GM12865 (cell line): ENCODE measurements around the gene PRPSAP1.

Experiments
- DNase-seq: peaks from one replicate; pipeline ENCODE4 v3.0.0; 2010; ENCODE audit warnings: low read depth
- H3K4me3 ChIP-seq: 2 replicates; pipeline ENCODE4 v1.5.1; 2011; ENCODE audit warnings: mild to moderate bottlenecking, low read depth, low read length, control low read depth
- CTCF ChIP-seq: IDR thresholded peaks from 2 replicates; pipeline ENCODE4 v1.5.1; 2011; ENCODE audit warnings: low read length, control low read depth, low read depth, inconsistent platforms; ENCODE audit not compliant: insufficient read depth; ENCODE audit errors: missing control alignments

PRPSAP1 gene

GRCh38 chr17:76333673-76334505 lies 19.8 kb downstream of the PRPSAP1 start:
- no peak for DNase-seq
- TF ChIP-seq CTCF, result no peak
- no peak overlapping the region for H3K4me3 ChIP-seq

- DNase-seq, result no peak
- no peak for TF ChIP-seq CTCF
- no peak overlapping the region for H3K4me3 ChIP-seq
Observed at GRCh38 chr17:76331083-76331482, 22.6 kb downstream of the PRPSAP1 start.

GRCh38 chr17:76329664-76330063 lies 24.1 kb downstream of the PRPSAP1 start:
- no peak for TF ChIP-seq CTCF
- no peak overlapping the region for H3K4me3 ChIP-seq

GRCh38 chr17:76327696-76328095 lies 26.0 kb downstream of the PRPSAP1 start:
- DNase-seq, result no peak

More at GRCh38 chr17:76329664-76330063, 24.1 kb downstream of the PRPSAP1 start:
- no peak for DNase-seq

GRCh38 chr17:76326306-76326705 lies 27.4 kb downstream of the PRPSAP1 start:
- no peak for TF ChIP-seq CTCF
- no peak overlapping the region for H3K4me3 ChIP-seq
- no peak for DNase-seq

More at GRCh38 chr17:76327696-76328095, 26.0 kb downstream of the PRPSAP1 start:
- no peak for TF ChIP-seq CTCF
- H3K4me3 ChIP-seq, result no peak overlapping the region

GRCh38 chr17:76318586-76318985 lies 35.1 kb downstream of the PRPSAP1 start:
- DNase-seq, result no peak
- no peak for TF ChIP-seq CTCF

GRCh38 chr17:76317535-76317934 lies 36.2 kb downstream of the PRPSAP1 start:
- no peak for DNase-seq
- TF ChIP-seq CTCF, result no peak
- no peak overlapping the region for H3K4me3 ChIP-seq

More at GRCh38 chr17:76318586-76318985, 35.1 kb downstream of the PRPSAP1 start:
- H3K4me3 ChIP-seq, result no peak overlapping the region
